HCT116 (cell line): ENCODE data around the gene RASAL2.
A peak's percentile ranks its signal among the peaks of the same experiment; 100 is the strongest.

Source experiments
- CEBPB ChIP-seq: IDR thresholded peaks from 2 replicates; pipeline ENCODE4 v1.6.1; 2012; ENCODE audit warnings: low read depth
- CTCF ChIP-seq, 3 experiments: fragments of 200-600 bp in 1 of 3; sonication (generic) in 1 of 3; IDR thresholded peaks in 2 of 3; conservative IDR thresholded peaks in 1 of 3; 2 replicates each; pipeline ENCODE4 v1.5.1; 2012 to 2017; ENCODE audit warnings: low read depth in 2 of 3, low read length in 2 of 3, antibody characterized with exemption in 1 of 3, borderline replicate concordance in 1 of 3, control low read depth in 1 of 3, mild to moderate bottlenecking in 1 of 3, mixed read lengths in 1 of 3, mixed run types in 1 of 3, moderate library complexity in 1 of 3; ENCODE audit not compliant: insufficient read depth in 1 of 3
- EZH2 ChIP-seq: fragments of 200-600 bp; sonication (generic); IDR thresholded peaks from 2 replicates; pipeline ENCODE4 v1.6.1; 2017; ENCODE audit warnings: antibody characterized with exemption, mixed run types
- EZH2phosphoT487 ChIP-seq: fragments of 200-600 bp; IDR thresholded peaks from 2 replicates; pipeline ENCODE4 v1.6.1; 2018; ENCODE audit warnings: antibody characterized with exemption, borderline replicate concordance
- JUND ChIP-seq: IDR thresholded peaks from 2 replicates; pipeline ENCODE4 v1.6.1; 2012
- POLR2A ChIP-seq: IDR thresholded peaks from 2 replicates; pipeline ENCODE4 v1.7.0; 2011; ENCODE audit warnings: borderline replicate concordance; ENCODE audit not compliant: insufficient read depth, insufficient read length; ENCODE audit errors: extremely low read depth
- POLR2AphosphoS5 ChIP-seq: IDR thresholded peaks from 2 replicates; pipeline ENCODE4 v1.6.1; 2011; ENCODE audit warnings: mild to moderate bottlenecking, low read depth, low read length, moderate library complexity
- RAD21 ChIP-seq: IDR thresholded peaks from 2 replicates; pipeline ENCODE4 v1.6.1; 2012; ENCODE audit warnings: low read depth, mild to moderate bottlenecking
- SP1 ChIP-seq: IDR thresholded peaks from 2 replicates; pipeline ENCODE4 v1.6.1; 2012; ENCODE audit warnings: low read depth
- SRF ChIP-seq: IDR thresholded peaks from 2 replicates; pipeline ENCODE4 v1.6.1; 2012; ENCODE audit warnings: low read depth
- TCF7L2 ChIP-seq: IDR thresholded peaks from 2 replicates; pipeline ENCODE4 v1.7.0; 2011; ENCODE audit warnings: borderline replicate concordance, inconsistent platforms; ENCODE audit not compliant: insufficient read depth, insufficient read length; ENCODE audit errors: extremely low read depth
- ZFX ChIP-seq: fragments of 450-650 bp; IDR thresholded peaks from 2 replicates; pipeline ENCODE4 v1.6.1; 2017
- ZNF274 ChIP-seq: fragments of 200-500 bp; sonication (Bioruptor generic); IDR thresholded peaks from 2 replicates; pipeline ENCODE4 v1.6.1; 2014; ENCODE audit warnings: mild to moderate bottlenecking, low read depth, low read length, inconsistent platforms

GRCh38 chr1:178344513-178345091 lies 250.7 kb downstream of the RASAL2 start:
- peak; percentile 68 for TF ChIP-seq CEBPB
- no peak for TF ChIP-seq EZH2
- TF ChIP-seq SP1: no peak; the same call in 1 of the 2 replicates
- TF ChIP-seq POLR2AphosphoS5: no peak
- TF ChIP-seq JUND: peak; percentile 30; the same call in 1 of the 2 replicates
- TF ChIP-seq CTCF (IDR thresholded peaks at IDR 0.05 in 2 of 3, conservative IDR thresholded peaks at IDR 0.05 in 1 of 3; ENCODE audit: borderline replicate concordance in 1 of 3, insufficient read depth in 1 of 3, low read depth in 2 of 3, low read length in 2 of 3): peak; percentile 58 to 73 (median 67); a peak in 5 of 6 replicates
- no peak for TF ChIP-seq ZFX
- TF ChIP-seq POLR2A: no peak
- no peak for TF ChIP-seq ZNF274
- 0 out of 2 replicates have a peak, but pooled peaks have one; percentile 11 for TF ChIP-seq SRF
- TF ChIP-seq EZH2phosphoT487: no peak
- no peak for TF ChIP-seq TCF7L2
- peak; percentile 68 for TF ChIP-seq RAD21
